H1 (cell line): ENCODE results near the gene ACAT2. TPM values are rescaled to one million over a fixed set of nuclear protein-coding genes. Genes with fewer than 3 reads are reported as not detected.

Experiments
- HDAC6 ChIP-seq: IDR thresholded peaks from one replicate; pipeline ENCODE4 v1.7.1; 2012; ENCODE audit warnings: low read depth, mild to moderate bottlenecking, inconsistent platforms, low read length, moderate library complexity
- TCF12 ChIP-seq: IDR thresholded peaks from 2 replicates; pipeline ENCODE4 v1.6.1; 2011; ENCODE audit warnings: low read depth, mild to moderate bottlenecking, low read length
- TEAD4 ChIP-seq: IDR thresholded peaks from 2 replicates; pipeline ENCODE4 v1.6.1; 2012; ENCODE audit warnings: low read depth, low read length, inconsistent platforms, mixed read lengths
- polyA plus RNA-seq, 7 experiments: library from polyadenylated mRNA; depleted of rRNA in 3 of 7; stranded (reverse) in 5 of 7; unstranded in 2 of 7; fragments of >200 nt in 5 of 7; fragments of 200-250 nt in 2 of 7; gene quantifications; 1 replicate in 5 of 7; 2 replicates in 1 of 7; 4 replicates in 1 of 7; pipeline versions ENCODE4 v1.2.1 to v1.2.3, GENCODE V29; 2011 to 2013; ENCODE audit warnings: missing spikeins in 2 of 7, mixed read lengths in 2 of 7
- total RNA-seq: library from RNA; stranded (reverse); fragmentation: NEBNext Ultra II Directional; extraction: Animal tissue kit (Norgen Biotek cat#: 25700); gene quantifications from 2 replicates; pipeline ENCODE4 v1.2.1, GENCODE V29; 2021

ACAT2 gene
- total and polyA plus RNA-seq, 2 of the 8 experiments (the other 6 are each of a cell fraction or from before 2014, with no cell fraction given) = 61.6 to 166 TPM

DNA sequence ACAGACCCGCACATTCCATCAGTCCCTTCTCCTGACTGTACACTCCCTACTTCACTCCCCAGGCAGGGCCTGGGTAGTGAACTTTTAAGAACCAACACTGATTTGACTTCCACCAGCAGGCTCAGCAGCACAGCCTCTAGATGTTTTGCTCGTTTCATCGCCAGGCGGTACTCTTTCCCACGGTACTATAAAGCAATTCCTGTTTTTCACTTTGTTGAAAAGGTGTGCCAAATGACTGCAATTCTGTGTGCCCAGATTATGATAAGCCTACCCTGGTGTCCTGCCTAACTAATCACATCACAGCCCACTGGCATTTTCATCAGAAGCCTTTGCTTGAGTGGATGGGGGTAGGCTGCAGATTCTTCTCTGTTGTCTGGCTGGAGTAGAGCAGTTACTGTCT, 47.4 kb upstream of the ACAT2 start (continued):
- TF ChIP-seq HDAC6 (no peak), TEAD4 (no peak), TCF12 (no peak)
